ENCODE measurements around the gene RAB3D. TPM values are rescaled to one million over a fixed set of nuclear protein-coding genes. Genes with fewer than 3 reads are reported as not detected.

RAB3D gene
- total and polyA plus RNA-seq, 12 donors: 2.6 to 23.9 (median 10.7) TPM

DNA sequence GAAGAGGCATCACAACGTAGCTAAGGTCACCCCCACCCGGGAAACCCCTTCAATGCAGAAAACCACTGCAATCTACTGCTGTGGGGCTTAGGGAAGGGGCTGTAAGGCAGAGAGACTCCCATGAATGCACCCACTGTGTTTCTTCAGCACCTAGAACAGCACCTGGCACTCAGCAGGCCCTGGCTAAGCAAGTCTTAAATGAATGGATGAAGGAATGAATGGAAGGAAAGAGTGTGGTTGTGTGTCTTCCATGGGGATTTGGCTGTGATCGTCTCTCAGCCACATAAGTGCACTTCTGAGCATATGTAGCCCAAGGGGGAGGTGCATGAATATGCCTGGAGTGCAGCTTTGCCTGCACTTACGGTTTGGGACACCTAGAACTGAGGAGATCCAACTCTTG is 9.7 kb upstream of the RAB3D start:
- TF ChIP-seq, protein P1, sequence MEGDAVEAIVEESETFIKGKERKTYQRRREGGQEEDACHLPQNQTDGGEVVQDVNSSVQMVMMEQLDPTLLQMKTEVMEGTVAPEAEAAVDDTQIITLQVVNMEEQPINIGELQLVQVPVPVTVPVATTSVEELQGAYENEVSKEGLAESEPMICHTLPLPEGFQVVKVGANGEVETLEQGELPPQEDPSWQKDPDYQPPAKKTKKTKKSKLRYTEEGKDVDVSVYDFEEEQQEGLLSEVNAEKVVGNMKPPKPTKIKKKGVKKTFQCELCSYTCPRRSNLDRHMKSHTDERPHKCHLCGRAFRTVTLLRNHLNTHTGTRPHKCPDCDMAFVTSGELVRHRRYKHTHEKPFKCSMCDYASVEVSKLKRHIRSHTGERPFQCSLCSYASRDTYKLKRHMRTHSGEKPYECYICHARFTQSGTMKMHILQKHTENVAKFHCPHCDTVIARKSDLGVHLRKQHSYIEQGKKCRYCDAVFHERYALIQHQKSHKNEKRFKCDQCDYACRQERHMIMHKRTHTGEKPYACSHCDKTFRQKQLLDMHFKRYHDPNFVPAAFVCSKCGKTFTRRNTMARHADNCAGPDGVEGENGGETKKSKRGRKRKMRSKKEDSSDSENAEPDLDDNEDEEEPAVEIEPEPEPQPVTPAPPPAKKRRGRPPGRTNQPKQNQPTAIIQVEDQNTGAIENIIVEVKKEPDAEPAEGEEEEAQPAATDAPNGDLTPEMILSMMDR (IDR thresholded peaks at IDR 0.05): no peak
- no peak for TF ChIP-seq POLR2A (IDR thresholded peaks at IDR 0.05)
- Histone ChIP-seq H3K36me3 (replicated peaks in 1 of 2) (no peaks in the 10 kb centered on the region), H3K27ac (no peak overlapping the region), H3K4me3 (no peak overlapping the region), H3K27me3 (no peaks in the 10 kb centered on the region), H3K9me3 (replicated peaks in 1 of 3) (no peaks in the 10 kb centered on the region), H3K4me1 (replicated peaks in 1 of 2) (peaks cover 15 to 22% of the 10 kb centered on the region in 2 donors)
- DNase-seq: no peak
- intact Hi-C loops (cut with DNase I): no loop called here
- 95 to 96% (median 96%) methylated on average over 3 to 4 of the region's 4 CpGs for WGBS, 4 donors

DNA sequence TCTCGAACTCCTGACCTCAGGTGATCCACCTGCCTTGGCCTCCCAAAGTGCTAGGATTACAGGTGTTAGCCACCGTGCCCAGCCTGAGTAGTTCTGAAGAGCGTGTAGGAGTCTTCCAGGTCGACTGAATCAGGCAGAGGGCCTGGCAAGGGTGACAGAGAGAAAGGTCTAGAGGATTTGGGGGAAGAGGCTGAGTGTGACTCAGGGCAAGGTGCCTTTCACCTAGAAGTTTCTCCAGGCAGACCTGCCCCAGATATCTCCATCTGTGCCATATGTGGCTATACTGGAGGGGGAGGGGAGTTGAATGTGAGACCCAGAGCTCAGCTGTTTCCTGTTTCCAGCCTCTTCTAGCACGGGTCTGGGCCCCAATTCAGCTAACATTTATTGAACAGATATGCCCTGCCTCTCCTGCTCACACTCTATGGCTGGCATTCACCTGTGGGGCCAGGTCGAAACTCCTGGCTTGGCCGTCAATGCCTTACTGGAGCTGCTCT is 8.1 kb upstream of the RAB3D start:
- WGBS, 4 donors: 73 to 86% (median 83%) methylated on average over 6 to 7 of the region's 7 CpGs
- TF ChIP-seq POLR2A (IDR thresholded peaks at IDR 0.05): no peak
- TF ChIP-seq, protein P1 (IDR thresholded peaks at IDR 0.05): no peak
- DNase-seq: no peak
- no peaks in the 10 kb centered on the region for H3K27me3 ChIP-seq
- intact Hi-C loops (cut with DNase I): no loop called here
- H3K27ac ChIP-seq: no peak overlapping the region
- H3K9me3 ChIP-seq (replicated peaks in 1 of 3): no peaks in the 10 kb centered on the region
- H3K36me3 ChIP-seq (replicated peaks in 1 of 2): no peaks in the 10 kb centered on the region
- peaks cover 24 to 32% of the 10 kb centered on the region in 2 donors for H3K4me1 ChIP-seq (replicated peaks in 1 of 2)
- H3K4me3 ChIP-seq: no peak overlapping the region

DNA sequence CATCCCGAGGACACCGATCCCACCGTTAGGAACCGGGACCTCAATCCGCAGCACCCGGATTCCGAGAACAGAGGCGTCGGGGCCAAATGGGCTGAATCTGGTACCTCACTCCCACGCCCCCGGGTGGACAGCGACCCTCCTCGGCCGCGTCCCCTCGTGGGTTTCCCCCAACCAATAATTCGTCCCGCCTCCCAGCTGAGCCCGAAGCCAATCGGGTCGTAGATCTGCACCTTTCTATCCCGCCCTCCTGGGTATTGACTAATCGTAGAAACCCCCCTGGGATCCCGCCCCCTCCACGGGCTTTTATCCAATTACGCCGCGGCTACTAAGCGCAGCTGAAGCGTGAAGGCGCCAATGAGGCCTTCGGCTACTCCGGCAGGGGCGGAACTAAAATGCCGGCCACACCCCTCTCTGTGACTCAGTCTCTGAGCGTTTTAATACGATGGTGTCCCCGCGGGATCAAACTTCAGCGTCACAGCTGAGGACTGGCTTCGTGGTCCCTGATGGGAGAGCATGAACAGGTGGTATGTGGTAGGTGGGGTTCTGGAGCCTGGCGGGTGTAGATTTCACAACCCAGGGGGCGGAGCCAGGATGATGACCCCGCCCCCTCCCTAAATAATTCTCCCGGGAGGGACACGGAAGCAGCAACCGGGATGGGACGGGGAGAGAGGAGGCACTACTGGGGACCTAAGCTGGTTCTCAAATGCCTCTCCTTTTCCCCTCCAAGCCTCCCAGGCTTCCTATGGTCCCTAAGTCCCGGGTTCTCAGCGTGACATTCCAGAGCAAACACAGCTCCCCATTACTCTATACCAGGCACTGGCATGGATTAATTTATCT is 6.9 kb upstream of the RAB3D start, which contains the start of the genes CCDC159 and TMEM205:
TSS of gene CCDC159 (plus strand) at position 416 of the 837 bp plus-strand sequence. CDS start at position 504, 88 bp downstream.
TSS of gene TMEM205 (minus strand) at position 165 of the 837 bp plus-strand sequence. CDS start 649 bp downstream, outside the sequence.
- H3K4me3 ChIP-seq: peak within 1 kb of the TSS; percentile 59 to 89 (median 80)
- H3K9me3 ChIP-seq (replicated peaks in 1 of 3): no peaks in the 10 kb centered on the region
- no peaks in the 10 kb centered on the region for H3K36me3 ChIP-seq (replicated peaks in 1 of 2)
- intact Hi-C loops (cut with DNase I): no loop called here
- peaks cover 24 to 32% of the 10 kb centered on the region in 2 donors for H3K4me1 ChIP-seq (replicated peaks in 1 of 2)
- 0% methylated on average over 6 to 50 of the region's 50 CpGs for WGBS, 4 donors
- peak in 1 of 2 donors; percentile 48 for TF ChIP-seq POLR2A (IDR thresholded peaks at IDR 0.05)
- TF ChIP-seq, protein P1 (IDR thresholded peaks at IDR 0.05): peak in 1 of 6 experiments; percentile 12
- H3K27me3 ChIP-seq: no peaks in the 10 kb centered on the region
- H3K27ac ChIP-seq: peak within 1 kb of the TSS; percentile 65 to 87 (median 75)
- peak; percentile 99 to 100 (median 99) for DNase-seq

DNA sequence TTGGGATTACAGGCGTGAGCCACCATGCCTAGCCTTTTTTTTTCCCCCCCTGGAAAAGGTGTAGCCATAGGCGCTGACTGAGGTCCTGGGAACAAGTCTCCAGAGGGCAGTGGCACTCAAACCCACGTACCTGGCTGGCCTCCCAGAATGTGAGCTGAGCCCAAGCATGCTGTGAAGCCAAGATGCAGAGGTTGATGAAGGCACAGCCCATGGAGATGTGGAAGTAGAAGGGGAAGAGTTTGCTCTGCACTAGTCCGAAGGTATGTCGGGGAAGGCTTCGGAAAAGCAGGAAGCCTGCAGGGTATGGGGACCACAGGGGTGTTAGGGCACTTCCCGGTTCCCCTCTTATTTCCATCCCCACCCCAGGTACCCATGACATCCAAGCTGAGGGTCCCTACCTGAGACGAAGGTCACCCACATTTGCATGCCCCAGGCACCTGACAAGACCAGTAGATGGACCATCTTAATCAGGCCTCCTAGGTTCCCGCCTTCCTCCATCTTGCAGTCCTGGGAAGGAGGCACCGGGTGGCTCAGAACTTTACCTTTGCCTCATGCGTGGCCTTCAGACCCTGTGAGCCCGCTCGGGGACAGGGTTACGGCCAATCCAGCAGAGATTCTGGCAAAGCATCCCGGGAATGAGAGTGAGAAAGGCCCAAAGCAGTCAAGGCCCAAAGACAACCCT is 5.8 kb upstream of the RAB3D start:
- 43 to 61% (median 47%) methylated on average over 7 to 15 of the region's 15 CpGs for WGBS, 4 donors
- Histone ChIP-seq H3K4me3 (peak overlapping the region in 3 of 4 donors; percentile 59 to 89 (median 82)), H3K9me3 (replicated peaks in 1 of 3) (no peaks in the 10 kb centered on the region), H3K27ac (peak overlapping the region; percentile 65 to 87 (median 75)), H3K27me3 (no peaks in the 10 kb centered on the region), H3K36me3 (replicated peaks in 1 of 2) (no peaks in the 10 kb centered on the region), H3K4me1 (replicated peaks in 1 of 2) (peaks cover 24 to 32% of the 10 kb centered on the region in 2 donors)
- intact Hi-C loops (cut with DNase I): no loop called here
- TF ChIP-seq POLR2A (IDR thresholded peaks at IDR 0.05): no peak
- TF ChIP-seq, protein P1 (IDR thresholded peaks at IDR 0.05): no peak
- DNase-seq: peak in 3 of 7 donors; percentile 37 to 53 (median 44)

All from adrenal gland (tissue), 12 donors.